A673 (cell line): Measurements from ENCODE around the gene CPSF7.

Experiments used
- EZH2 ChIP-seq: fragments of 200-600 bp; sonication (generic); IDR thresholded peaks from 2 replicates; pipeline ENCODE4 v1.6.1; 2017; ENCODE audit warnings: borderline replicate concordance, low read depth, mild to moderate bottlenecking, mixed read lengths, antibody characterized with exemption, low read length; ENCODE audit not compliant: poor library complexity, severe bottlenecking
- TF ChIP-seq, protein P1 (sequence below): fragments of 300-800, 200-600 bp; sonication (generic); conservative IDR thresholded peaks from 2 replicates; pipeline ENCODE4 v1.5.1; 2017; ENCODE audit warnings: low read depth, mild to moderate bottlenecking, antibody characterized with exemption, low read length, moderate library complexity, mixed read lengths

DNA sequence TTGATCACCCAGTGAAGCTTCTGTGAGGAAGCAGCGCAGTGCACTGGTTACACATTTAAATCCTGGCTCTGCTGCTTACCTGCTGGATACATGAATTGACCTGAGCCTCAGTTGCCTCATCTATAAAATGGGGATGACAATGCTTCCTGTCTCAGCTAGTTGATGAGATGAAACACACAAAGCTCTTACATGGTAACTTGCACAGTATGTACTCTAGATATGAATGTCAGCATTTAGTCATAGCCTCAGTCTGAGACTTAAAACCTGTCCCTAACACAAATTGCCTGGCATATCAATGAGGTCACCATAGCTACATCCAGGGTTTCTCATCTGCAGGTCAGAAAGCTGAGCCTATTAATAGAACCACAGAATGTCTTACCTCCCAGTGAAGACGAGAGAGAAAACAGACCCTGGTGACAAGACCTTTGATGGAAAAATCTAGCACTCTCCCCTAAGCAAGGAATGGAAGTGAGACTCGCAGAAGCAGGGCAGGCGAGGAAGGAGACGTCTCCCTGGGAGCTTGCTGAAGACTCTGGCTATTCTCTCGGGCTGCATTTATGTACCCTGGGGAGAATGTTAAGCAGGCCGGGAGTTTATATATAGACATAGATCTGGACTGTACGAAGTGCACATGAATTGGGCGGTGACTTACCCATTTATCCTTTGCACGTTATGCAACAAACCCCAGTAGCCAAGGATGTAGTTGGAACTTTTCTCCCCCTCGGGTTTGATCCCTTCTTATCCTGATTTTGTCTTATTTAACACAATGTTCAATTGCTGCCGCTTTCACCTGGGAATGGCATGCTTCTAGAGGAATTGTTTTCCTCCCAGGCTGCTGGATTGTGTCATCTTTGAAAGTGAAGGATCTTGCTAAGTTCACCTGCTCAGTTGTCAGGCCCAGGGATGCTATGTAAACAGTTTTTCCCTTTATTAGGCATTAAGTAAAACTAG is 18.1 kb upstream of the CPSF7 start:
- TF ChIP-seq, protein P1, sequence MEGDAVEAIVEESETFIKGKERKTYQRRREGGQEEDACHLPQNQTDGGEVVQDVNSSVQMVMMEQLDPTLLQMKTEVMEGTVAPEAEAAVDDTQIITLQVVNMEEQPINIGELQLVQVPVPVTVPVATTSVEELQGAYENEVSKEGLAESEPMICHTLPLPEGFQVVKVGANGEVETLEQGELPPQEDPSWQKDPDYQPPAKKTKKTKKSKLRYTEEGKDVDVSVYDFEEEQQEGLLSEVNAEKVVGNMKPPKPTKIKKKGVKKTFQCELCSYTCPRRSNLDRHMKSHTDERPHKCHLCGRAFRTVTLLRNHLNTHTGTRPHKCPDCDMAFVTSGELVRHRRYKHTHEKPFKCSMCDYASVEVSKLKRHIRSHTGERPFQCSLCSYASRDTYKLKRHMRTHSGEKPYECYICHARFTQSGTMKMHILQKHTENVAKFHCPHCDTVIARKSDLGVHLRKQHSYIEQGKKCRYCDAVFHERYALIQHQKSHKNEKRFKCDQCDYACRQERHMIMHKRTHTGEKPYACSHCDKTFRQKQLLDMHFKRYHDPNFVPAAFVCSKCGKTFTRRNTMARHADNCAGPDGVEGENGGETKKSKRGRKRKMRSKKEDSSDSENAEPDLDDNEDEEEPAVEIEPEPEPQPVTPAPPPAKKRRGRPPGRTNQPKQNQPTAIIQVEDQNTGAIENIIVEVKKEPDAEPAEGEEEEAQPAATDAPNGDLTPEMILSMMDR: no peak
- TF ChIP-seq EZH2: no peak
